Liver (tissue), 9 donors: ENCODE results near the gene ABCG2. TPM values are rescaled to one million over a fixed set of nuclear protein-coding genes. Genes with fewer than 3 reads are reported as not detected.

ENCODE experiments used
- DNase-seq: peaks from one replicate; pipeline ENCODE4 v3.0.0-alpha.2; 2017; ENCODE audit warnings: low spot score
- H3K27ac ChIP-seq, 2 donors: one replicate each; pipeline ENCODE4 v1.7.0; 2013; ENCODE audit warnings: inconsistent platforms in 2 of 2, low read length in 2 of 2, control low read depth in 1 of 2, low read depth in 1 of 2, mild to moderate bottlenecking in 1 of 2
- H3K27me3 ChIP-seq, 4 donors: one replicate each; pipeline versions ENCODE4 v1.6.1 to v1.7.0; 2013; ENCODE audit warnings: low read length in 3 of 4, inconsistent platforms in 1 of 4, mild to moderate bottlenecking in 1 of 4, moderate library complexity in 1 of 4; ENCODE audit not compliant: control insufficient read depth in 4 of 4, insufficient read depth in 4 of 4
- H3K36me3 ChIP-seq, 4 donors: one replicate each; pipeline versions ENCODE4 v1.6.1 to v1.7.0; 2013; ENCODE audit warnings: low read length in 3 of 4, mild to moderate bottlenecking in 3 of 4, low read depth in 1 of 4, moderate library complexity in 1 of 4; ENCODE audit not compliant: control insufficient read depth in 4 of 4, insufficient read depth in 3 of 4
- H3K4me1 ChIP-seq, 4 donors: one replicate each; pipeline versions ENCODE4 v1.6.1 to v1.7.0; 2013; ENCODE audit warnings: low read length in 3 of 4, mild to moderate bottlenecking in 3 of 4, moderate library complexity in 1 of 4; ENCODE audit not compliant: control insufficient read depth in 4 of 4, insufficient read depth in 4 of 4
- H3K4me3 ChIP-seq, 3 donors: one replicate each; pipeline versions ENCODE4 v1.6.1 to v1.7.0; 2013; ENCODE audit warnings: low read length in 3 of 3, control low read depth in 1 of 3, low read depth in 1 of 3, mild to moderate bottlenecking in 1 of 3
- H3K9ac ChIP-seq, 2 donors: one replicate each; pipeline ENCODE4 v1.7.0; 2013; ENCODE audit warnings: low read length in 2 of 2, mild to moderate bottlenecking in 2 of 2, moderate library complexity in 2 of 2, control low read depth in 1 of 2, low read depth in 1 of 2
- H3K9me3 ChIP-seq, 4 donors: one replicate each; pipeline versions ENCODE4 v1.6.1 to v1.7.0; 2013; ENCODE audit warnings: low read length in 3 of 4; ENCODE audit not compliant: control insufficient read depth in 4 of 4
- CTCF ChIP-seq: fragments of 150-350 bp; IDR thresholded peaks from 2 replicates; pipeline ENCODE4 v1.5.1; 2017; ENCODE audit warnings: improper control_type of control experiment, low read depth, low read length; ENCODE audit not compliant: missing input control
- EGR1 ChIP-seq, 2 donors: IDR thresholded peaks; 2 replicates each; pipeline ENCODE4 v1.6.1; 2016 to 2018; ENCODE audit warnings: antibody characterized with exemption in 2 of 2, low read depth in 2 of 2
- FOXA1 ChIP-seq: IDR thresholded peaks from 2 replicates; pipeline ENCODE4 v1.6.1; 2016; ENCODE audit warnings: antibody characterized with exemption
- FOXA2 ChIP-seq: IDR thresholded peaks from 2 replicates; pipeline ENCODE4 v1.6.1; 2016; ENCODE audit warnings: antibody characterized with exemption
- GABPA ChIP-seq, 2 donors: IDR thresholded peaks in 1 of 2; conservative IDR thresholded peaks in 1 of 2; 2 replicates each; pipeline ENCODE4 v1.6.1; 2016; ENCODE audit warnings: antibody characterized with exemption in 2 of 2, mild to moderate bottlenecking in 1 of 2, moderate library complexity in 1 of 2
- HNF4A ChIP-seq, 2 donors: conservative IDR thresholded peaks; 2 replicates each; pipeline ENCODE4 v1.6.1; 2016; ENCODE audit warnings: antibody characterized with exemption in 2 of 2, mild to moderate bottlenecking in 2 of 2
- JUND ChIP-seq, 2 donors: IDR thresholded peaks; 2 replicates each; pipeline ENCODE4 v1.6.1; 2016; ENCODE audit warnings: antibody characterized with exemption in 2 of 2
- RAD21 ChIP-seq, 2 donors: IDR thresholded peaks; 2 replicates each; pipeline ENCODE4 v1.6.1; 2016; ENCODE audit warnings: antibody characterized with exemption in 2 of 2, mild to moderate bottlenecking in 2 of 2
- RXRA ChIP-seq, 2 donors: IDR thresholded peaks; 2 replicates each; pipeline ENCODE4 v1.6.1; 2017 to 2018; ENCODE audit warnings: antibody characterized with exemption in 2 of 2, mild to moderate bottlenecking in 1 of 2
- SP1 ChIP-seq: IDR thresholded peaks from 2 replicates; pipeline ENCODE4 v1.6.1; 2018; ENCODE audit warnings: antibody characterized with exemption, mild to moderate bottlenecking
- TAF1 ChIP-seq: conservative IDR thresholded peaks from 2 replicates; pipeline ENCODE4 v1.6.1; 2016; ENCODE audit warnings: antibody characterized with exemption, mild to moderate bottlenecking
- YY1 ChIP-seq: IDR thresholded peaks from 2 replicates; pipeline ENCODE4 v1.6.1; 2016; ENCODE audit warnings: antibody characterized with exemption, mild to moderate bottlenecking
- WGBS: extraction: QIAGEN DNeasy Blood & Tissue Kit; methylation state at CpG from one replicate; pipeline ENCODE4 v1.1.7; 2013; 5-methylcytosine and 5-hydroxymethylcytosine counted together
- polyA plus RNA-seq, 2 donors: library from polyadenylated mRNA; stranded (reverse) in 1 of 2; unstranded in 1 of 2; fragments of 200-250 nt in 1 of 2; fragments of >200 nt in 1 of 2; fragmentation: Nextera tagmentation in 1 of 2; extraction: Ambion mirVana in 1 of 2; gene quantifications; one replicate each; pipeline versions ENCODE4 v1.2.1 to v1.2.3, GENCODE V29; 2013 to 2015
- total RNA-seq, 2 donors: library from RNA; depleted of rRNA; stranded (reverse); fragments of >200 nt; gene quantifications; one replicate each; pipeline ENCODE4 v1.2.3, GENCODE V29; 2014
- TF ChIP-seq, protein P1 (sequence below): IDR thresholded peaks from 2 replicates; pipeline ENCODE4 v1.6.1; 2016; ENCODE audit warnings: antibody characterized with exemption
- TF ChIP-seq, protein P2 (sequence below): IDR thresholded peaks from 2 replicates; pipeline ENCODE4 v1.6.1; 2016; ENCODE audit warnings: antibody characterized with exemption, mild to moderate bottlenecking
- donor health status: healthy.
- donor health status: healthy.
- donor health status: healthy.
- donor health status: healthy.
- donor health status: healthy.

The ABCG2 gene
- total and polyA plus RNA-seq, 4 donors: 1.9 to 23.6 (median 7.0) TPM

DNA sequence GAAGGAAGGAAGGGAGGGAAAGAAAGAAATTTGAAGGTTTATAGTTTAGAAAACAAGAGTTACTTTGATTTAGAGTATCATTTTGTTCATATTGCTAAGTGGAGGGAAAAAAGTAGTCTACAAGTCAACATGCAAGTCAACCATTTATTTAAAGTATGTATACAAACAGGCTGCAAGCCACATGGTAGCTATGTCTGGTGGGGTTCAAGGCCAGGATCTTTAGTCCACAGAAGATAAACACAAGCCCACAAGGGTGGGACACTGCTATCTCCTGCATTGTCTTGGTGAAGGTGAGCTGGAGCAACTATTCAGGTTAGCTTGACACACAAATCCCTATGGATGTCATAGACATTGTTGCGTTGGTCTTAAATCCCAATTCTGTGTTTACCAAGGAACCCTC, 71.4 kb downstream of the ABCG2 start:
- 95% methylated on average over 1 of the region's 1 CpG for WGBS
- Histone ChIP-seq H3K9me3 (peaks cover 0 to 6% (median 2%) of the 10 kb centered on the region in 4 donors), H3K27ac (no peak overlapping the region), H3K27me3 (no peaks in the 10 kb centered on the region), H3K4me1 (peaks cover 0 to 9% (median 3%) of the 10 kb centered on the region in 4 donors), H3K9ac (no peak overlapping the region), H3K36me3 (no peaks in the 10 kb centered on the region), H3K4me3 (no peak overlapping the region)
- DNase-seq: no peak
- TF ChIP-seq, protein P1, sequence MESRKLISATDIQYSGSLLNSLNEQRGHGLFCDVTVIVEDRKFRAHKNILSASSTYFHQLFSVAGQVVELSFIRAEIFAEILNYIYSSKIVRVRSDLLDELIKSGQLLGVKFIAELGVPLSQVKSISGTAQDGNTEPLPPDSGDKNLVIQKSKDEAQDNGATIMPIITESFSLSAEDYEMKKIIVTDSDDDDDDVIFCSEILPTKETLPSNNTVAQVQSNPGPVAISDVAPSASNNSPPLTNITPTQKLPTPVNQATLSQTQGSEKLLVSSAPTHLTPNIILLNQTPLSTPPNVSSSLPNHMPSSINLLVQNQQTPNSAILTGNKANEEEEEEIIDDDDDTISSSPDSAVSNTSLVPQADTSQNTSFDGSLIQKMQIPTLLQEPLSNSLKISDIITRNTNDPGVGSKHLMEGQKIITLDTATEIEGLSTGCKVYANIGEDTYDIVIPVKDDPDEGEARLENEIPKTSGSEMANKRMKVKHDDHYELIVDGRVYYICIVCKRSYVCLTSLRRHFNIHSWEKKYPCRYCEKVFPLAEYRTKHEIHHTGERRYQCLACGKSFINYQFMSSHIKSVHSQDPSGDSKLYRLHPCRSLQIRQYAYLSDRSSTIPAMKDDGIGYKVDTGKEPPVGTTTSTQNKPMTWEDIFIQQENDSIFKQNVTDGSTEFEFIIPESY: no peak
- no peak for TF ChIP-seq RAD21 (IDR thresholded peaks at IDR 0.05)
- TF ChIP-seq FOXA2: no peak
- TF ChIP-seq RXRA (IDR thresholded peaks at IDR 0.05): no peak
- TF ChIP-seq EGR1 (IDR thresholded peaks at IDR 0.05; ENCODE audit: low read depth in 2 of 2): no peak
- TF ChIP-seq TAF1: no peak
- no peak for TF ChIP-seq FOXA1
- TF ChIP-seq SP1: no peak
- TF ChIP-seq CTCF: no peak
- no peak for TF ChIP-seq YY1
- TF ChIP-seq GABPA (IDR thresholded peaks at IDR 0.05 in 1 of 2, conservative IDR thresholded peaks at IDR 0.05 in 1 of 2): no peak
- no peak for TF ChIP-seq HNF4A (conservative IDR thresholded peaks at IDR 0.05)
- TF ChIP-seq, protein P2, sequence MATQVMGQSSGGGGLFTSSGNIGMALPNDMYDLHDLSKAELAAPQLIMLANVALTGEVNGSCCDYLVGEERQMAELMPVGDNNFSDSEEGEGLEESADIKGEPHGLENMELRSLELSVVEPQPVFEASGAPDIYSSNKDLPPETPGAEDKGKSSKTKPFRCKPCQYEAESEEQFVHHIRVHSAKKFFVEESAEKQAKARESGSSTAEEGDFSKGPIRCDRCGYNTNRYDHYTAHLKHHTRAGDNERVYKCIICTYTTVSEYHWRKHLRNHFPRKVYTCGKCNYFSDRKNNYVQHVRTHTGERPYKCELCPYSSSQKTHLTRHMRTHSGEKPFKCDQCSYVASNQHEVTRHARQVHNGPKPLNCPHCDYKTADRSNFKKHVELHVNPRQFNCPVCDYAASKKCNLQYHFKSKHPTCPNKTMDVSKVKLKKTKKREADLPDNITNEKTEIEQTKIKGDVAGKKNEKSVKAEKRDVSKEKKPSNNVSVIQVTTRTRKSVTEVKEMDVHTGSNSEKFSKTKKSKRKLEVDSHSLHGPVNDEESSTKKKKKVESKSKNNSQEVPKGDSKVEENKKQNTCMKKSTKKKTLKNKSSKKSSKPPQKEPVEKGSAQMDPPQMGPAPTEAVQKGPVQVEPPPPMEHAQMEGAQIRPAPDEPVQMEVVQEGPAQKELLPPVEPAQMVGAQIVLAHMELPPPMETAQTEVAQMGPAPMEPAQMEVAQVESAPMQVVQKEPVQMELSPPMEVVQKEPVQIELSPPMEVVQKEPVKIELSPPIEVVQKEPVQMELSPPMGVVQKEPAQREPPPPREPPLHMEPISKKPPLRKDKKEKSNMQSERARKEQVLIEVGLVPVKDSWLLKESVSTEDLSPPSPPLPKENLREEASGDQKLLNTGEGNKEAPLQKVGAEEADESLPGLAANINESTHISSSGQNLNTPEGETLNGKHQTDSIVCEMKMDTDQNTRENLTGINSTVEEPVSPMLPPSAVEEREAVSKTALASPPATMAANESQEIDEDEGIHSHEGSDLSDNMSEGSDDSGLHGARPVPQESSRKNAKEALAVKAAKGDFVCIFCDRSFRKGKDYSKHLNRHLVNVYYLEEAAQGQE: no peak

- Histone ChIP-seq H3K4me1 (peaks cover 10 to 36% (median 15%) of the 10 kb centered on the region in 4 donors), H3K4me3 (no peak overlapping the region), H3K9me3 (peaks cover 0 to 6% (median 2%) of the 10 kb centered on the region in 4 donors), H3K36me3 (peaks cover 0 to 7% (median 3%) of the 10 kb centered on the region in 4 donors), H3K27me3 (no peaks in the 10 kb centered on the region), H3K9ac (no peak overlapping the region), H3K27ac (peak overlapping the region in 1 of 2 donors; percentile 27)
- DNase-seq: no peak
- TF ChIP-seq RXRA (IDR thresholded peaks at IDR 0.05) (peak in 1 of 2 donors; percentile 29), HNF4A (conservative IDR thresholded peaks at IDR 0.05) (peak; percentile 53 to 58), JUND (IDR thresholded peaks at IDR 0.05) (peak in 1 of 2 donors; percentile 27)
- TF ChIP-seq, protein P1: no peak
- TF ChIP-seq, protein P2: no peak
- 43% methylated on average over 1 of the region's 1 CpG for WGBS
Observed at GRCh38 chr4:88080626-88081025, 77.8 kb downstream of the ABCG2 start.
